Activated T-cell treated with anti-CD3 and anti-CD28 coated beads, Interleukin-2, amount 50 U/mL, for 1 hour (primary cell): Measurements from ENCODE around the gene CACNG1.

Source experiments
- DNase-seq: peaks from one replicate; pipeline ENCODE4 v3.0.0-alpha.2; 2020

The CACNG1 gene

GRCh38 chr17:67044016-67044772 is at the start of gene CACNG1:
Gene CACNG1 (plus strand): TSS chr17:67044554. CDS start chr17:67044661, 107 bp downstream.
- DNase-seq, result no peak

- DNase-seq, result no peak
These were observed 49.3 kb upstream of the CACNG1 start for GRCh38 chr17:66994930-66995535.

GRCh38 chr17:66995944-66996343 is 48.4 kb upstream of the CACNG1 start:
- no peak for DNase-seq

- no peak for DNase-seq
These were observed 47.4 kb upstream of the CACNG1 start for GRCh38 chr17:66996926-66997325.

GRCh38 chr17:67003231-67003630 is 41.1 kb upstream of the CACNG1 start:
- DNase-seq, result no peak

GRCh38 chr17:67004181-67004580 is 40.2 kb upstream of the CACNG1 start:
- DNase-seq, result no peak

GRCh38 chr17:67007266-67007665 is 37.1 kb upstream of the CACNG1 start:
- DNase-seq, result no peak

GRCh38 chr17:67008101-67008500 is 36.3 kb upstream of the CACNG1 start:
- no peak for DNase-seq

GRCh38 chr17:67011527-67012175 is 32.7 kb upstream of the CACNG1 start:
- DNase-seq, result no peak

GRCh38 chr17:67013891-67014290 is 30.5 kb upstream of the CACNG1 start:
- no peak for DNase-seq

GRCh38 chr17:67015001-67015400 is 29.4 kb upstream of the CACNG1 start:
- no peak for DNase-seq

GRCh38 chr17:67016039-67016762 is 28.2 kb upstream of the CACNG1 start:
- no peak for DNase-seq

GRCh38 chr17:67017910-67018309 is 26.4 kb upstream of the CACNG1 start:
- DNase-seq, result no peak

GRCh38 chr17:67018471-67019434 is 25.6 kb upstream of the CACNG1 start:
- DNase-seq, result no peak

- DNase-seq, result no peak
These were observed 24.5 kb upstream of the CACNG1 start for GRCh38 chr17:67019809-67020208.

- no peak for DNase-seq
These were observed 24.0 kb upstream of the CACNG1 start for GRCh38 chr17:67020293-67020766.

GRCh38 chr17:67021196-67021595 is 23.2 kb upstream of the CACNG1 start:
- DNase-seq, result no peak

GRCh38 chr17:67021743-67022450 is 22.5 kb upstream of the CACNG1 start:
- DNase-seq, result no peak

GRCh38 chr17:67022451-67022810 is 21.9 kb upstream of the CACNG1 start:
- no peak for DNase-seq

- no peak for DNase-seq
These were observed 19.6 kb upstream of the CACNG1 start for GRCh38 chr17:67024736-67025135.

GRCh38 chr17:67025216-67025792 is 19.1 kb upstream of the CACNG1 start:
- DNase-seq, result no peak
